Kidney glomerular epithelial cell (primary cell): ENCODE data around the gene CPS1.

Source experiments
- DNase-seq: peaks from one replicate; lab custom pipeline; 2025; lab: John Stamatoyannopoulos, UW

The CPS1 gene

GRCh38 chr2:210681491-210681890, 125.1 kb downstream of the CPS1 start:
- no peak for DNase-seq

GRCh38 chr2:210686401-210686800, 130.0 kb downstream of the CPS1 start:
- DNase-seq = no peak

- no peak for DNase-seq
Observed at GRCh38 chr2:210687786-210688470, 131.5 kb downstream of the CPS1 start.

- DNase-seq = no peak
Observed at GRCh38 chr2:210707900-210708299, 151.5 kb downstream of the CPS1 start.

- DNase-seq = no peak
Observed at GRCh38 chr2:210713122-210713521, 156.7 kb downstream of the CPS1 start.

- no peak for DNase-seq
Observed at GRCh38 chr2:210715560-210716082, 159.2 kb downstream of the CPS1 start.

- no peak for DNase-seq
Observed at GRCh38 chr2:210718503-210718902, 162.1 kb downstream of the CPS1 start.

- no peak for DNase-seq
Observed at GRCh38 chr2:210722092-210722491, 165.7 kb downstream of the CPS1 start.

GRCh38 chr2:210727549-210727948, 171.2 kb downstream of the CPS1 start:
- no peak for DNase-seq
